Activated CD4-positive, alpha-beta T cell treated with anti-CD3 and anti-CD28 coated beads for 4 hours (primary cell): ENCODE data around the gene PARN.

Experiments
- DNase-seq, 2 donors: peaks; one replicate each; pipeline ENCODE4 v3.0.0-alpha.2; 2020

Gene PARN

GRCh38 chr16:14495213-14496046, 134.6 kb downstream of the PARN start:
- DNase-seq: no peak

- no peak for DNase-seq
These were observed 135.6 kb downstream of the PARN start for GRCh38 chr16:14494396-14494966.

- no peak for DNase-seq
These were observed 136.3 kb downstream of the PARN start for GRCh38 chr16:14493791-14494190.

- no peak for DNase-seq
These were observed 137.4 kb downstream of the PARN start for GRCh38 chr16:14492614-14493013.

GRCh38 chr16:14491861-14492529, 138.1 kb downstream of the PARN start:
- no peak for DNase-seq

GRCh38 chr16:14490235-14490634, 139.8 kb downstream of the PARN start:
- DNase-seq: no peak

- DNase-seq: no peak
These were observed 140.6 kb downstream of the PARN start for GRCh38 chr16:14489460-14489859.

- DNase-seq: no peak
These were observed 142.5 kb downstream of the PARN start for GRCh38 chr16:14487579-14487978.

GRCh38 chr16:14486520-14487303, 143.3 kb downstream of the PARN start:
- no peak for DNase-seq

- no peak for DNase-seq
These were observed 144.1 kb downstream of the PARN start for GRCh38 chr16:14485811-14486519.

GRCh38 chr16:14485121-14485551, 144.9 kb downstream of the PARN start:
- DNase-seq: no peak

GRCh38 chr16:14483819-14484385, 146.2 kb downstream of the PARN start:
- no peak for DNase-seq

GRCh38 chr16:14476183-14476582, 153.9 kb downstream of the PARN start:
- no peak for DNase-seq

GRCh38 chr16:14475370-14476139, 154.5 kb downstream of the PARN start:
- no peak for DNase-seq

GRCh38 chr16:14473488-14473887, 156.6 kb downstream of the PARN start:
- no peak for DNase-seq

GRCh38 chr16:14472357-14472756, 157.7 kb downstream of the PARN start:
- DNase-seq: no peak

- DNase-seq: no peak
These were observed 159.3 kb downstream of the PARN start for GRCh38 chr16:14470788-14471187.

- no peak for DNase-seq
These were observed 164.3 kb downstream of the PARN start for GRCh38 chr16:14465799-14466198.

- DNase-seq: no peak
These were observed 165.3 kb downstream of the PARN start for GRCh38 chr16:14464796-14465195.

GRCh38 chr16:14464192-14464591, 165.9 kb downstream of the PARN start:
- DNase-seq: no peak

- DNase-seq: no peak
These were observed 167.2 kb downstream of the PARN start for GRCh38 chr16:14462811-14463210.
